IPS-NIHi7 (cell line): Measurements from ENCODE around the gene PLEKHG5.
A peak's percentile ranks its signal among the peaks of the same experiment; 100 is the strongest.

Experiments
- DNase-seq: peaks from one replicate; pipeline ENCODE4 v3.0.0; 2012; ENCODE audit warnings: mixed read lengths; ENCODE audit errors: extremely low spot score

Gene PLEKHG5, protein sequence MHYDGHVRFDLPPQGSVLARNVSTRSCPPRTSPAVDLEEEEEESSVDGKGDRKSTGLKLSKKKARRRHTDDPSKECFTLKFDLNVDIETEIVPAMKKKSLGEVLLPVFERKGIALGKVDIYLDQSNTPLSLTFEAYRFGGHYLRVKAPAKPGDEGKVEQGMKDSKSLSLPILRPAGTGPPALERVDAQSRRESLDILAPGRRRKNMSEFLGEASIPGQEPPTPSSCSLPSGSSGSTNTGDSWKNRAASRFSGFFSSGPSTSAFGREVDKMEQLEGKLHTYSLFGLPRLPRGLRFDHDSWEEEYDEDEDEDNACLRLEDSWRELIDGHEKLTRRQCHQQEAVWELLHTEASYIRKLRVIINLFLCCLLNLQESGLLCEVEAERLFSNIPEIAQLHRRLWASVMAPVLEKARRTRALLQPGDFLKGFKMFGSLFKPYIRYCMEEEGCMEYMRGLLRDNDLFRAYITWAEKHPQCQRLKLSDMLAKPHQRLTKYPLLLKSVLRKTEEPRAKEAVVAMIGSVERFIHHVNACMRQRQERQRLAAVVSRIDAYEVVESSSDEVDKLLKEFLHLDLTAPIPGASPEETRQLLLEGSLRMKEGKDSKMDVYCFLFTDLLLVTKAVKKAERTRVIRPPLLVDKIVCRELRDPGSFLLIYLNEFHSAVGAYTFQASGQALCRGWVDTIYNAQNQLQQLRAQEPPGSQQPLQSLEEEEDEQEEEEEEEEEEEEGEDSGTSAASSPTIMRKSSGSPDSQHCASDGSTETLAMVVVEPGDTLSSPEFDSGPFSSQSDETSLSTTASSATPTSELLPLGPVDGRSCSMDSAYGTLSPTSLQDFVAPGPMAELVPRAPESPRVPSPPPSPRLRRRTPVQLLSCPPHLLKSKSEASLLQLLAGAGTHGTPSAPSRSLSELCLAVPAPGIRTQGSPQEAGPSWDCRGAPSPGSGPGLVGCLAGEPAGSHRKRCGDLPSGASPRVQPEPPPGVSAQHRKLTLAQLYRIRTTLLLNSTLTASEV

DNA sequence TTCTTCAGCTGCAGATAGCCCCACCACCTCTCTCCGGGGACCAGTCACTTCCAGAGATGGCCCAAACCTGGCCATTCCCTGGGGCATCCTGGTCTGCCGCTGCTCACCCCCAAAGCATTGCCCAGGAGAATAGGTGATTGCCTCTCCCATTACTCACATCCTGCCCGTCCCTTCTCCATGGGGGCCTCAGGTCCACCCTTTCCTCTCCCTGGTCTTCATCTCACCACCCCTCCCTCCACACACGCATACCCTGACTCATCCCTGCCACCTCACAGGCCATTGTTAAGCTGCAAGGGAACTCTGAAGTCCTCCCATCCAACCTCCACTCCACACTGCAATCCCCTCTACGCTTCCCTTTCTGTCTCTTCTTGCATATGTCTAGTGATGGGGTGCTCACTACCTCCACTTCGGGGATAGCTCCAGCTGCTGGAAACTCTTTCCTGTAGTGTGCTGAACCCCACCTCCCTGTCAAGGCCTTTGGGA, at the start of gene PLEKHG5:
Gene PLEKHG5 (minus strand): TSS at position 188 of the 483 bp plus-strand sequence. CDS start 14,096 bp downstream, outside the sequence.
- peak; percentile 48 for DNase-seq

DNA sequence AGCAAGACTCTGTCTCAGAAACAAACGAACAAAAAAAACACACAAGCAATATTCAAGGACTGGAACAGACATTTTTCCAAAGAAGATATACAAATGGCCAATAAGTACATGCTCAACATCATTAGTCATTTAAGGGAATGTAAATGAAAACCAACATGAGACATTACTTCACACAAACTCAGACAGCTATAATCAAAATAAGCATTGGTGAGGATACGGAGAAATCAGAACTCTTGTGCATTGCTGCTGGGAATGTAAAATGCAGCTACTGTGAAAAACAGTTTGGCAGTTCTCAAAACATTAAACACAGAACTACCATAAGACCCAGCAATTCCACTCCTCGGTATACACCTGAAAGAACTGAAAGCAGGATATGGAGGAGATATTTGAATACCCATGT, 47.5 kb upstream of the PLEKHG5 start:
- DNase-seq, result no peak

DNA sequence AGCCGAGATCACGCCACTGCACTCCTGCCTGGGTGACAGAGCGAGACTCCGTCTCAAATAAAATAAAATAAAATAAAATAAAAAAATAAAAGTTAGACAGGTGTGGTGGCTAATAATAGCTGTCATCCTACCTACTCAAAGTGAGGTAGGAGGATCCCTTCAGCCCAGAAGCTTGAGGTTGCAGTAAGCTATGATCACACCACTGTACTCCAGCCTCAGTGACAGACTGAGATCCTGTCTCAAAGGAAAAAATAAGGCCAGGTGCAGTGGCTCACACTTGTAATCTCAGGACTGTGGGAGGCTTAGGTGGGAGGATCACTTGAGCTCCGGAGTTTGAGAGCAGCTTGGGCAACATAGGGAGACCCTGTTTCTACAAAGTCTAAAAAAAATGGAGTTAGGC, 44.8 kb upstream of the PLEKHG5 start:
- DNase-seq, result no peak

DNA sequence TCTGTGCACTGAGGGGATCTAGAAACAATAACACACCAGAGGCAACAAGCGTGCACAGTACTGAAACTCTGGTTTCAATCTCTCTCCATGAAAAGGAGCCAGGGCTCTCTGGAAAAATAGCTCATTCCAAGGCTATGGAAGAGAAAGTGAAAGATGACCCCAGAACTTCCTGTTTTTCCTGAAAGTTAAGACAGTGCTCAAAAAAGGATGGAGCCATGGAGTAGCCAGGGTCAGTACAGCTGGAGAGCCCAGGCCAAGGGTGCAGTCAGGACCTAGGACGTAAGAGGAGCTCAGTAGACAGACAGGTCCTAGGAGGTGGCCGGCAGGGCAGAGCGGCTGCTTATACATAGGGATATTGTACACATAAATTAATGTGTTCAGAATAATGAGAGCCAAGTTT, 43.7 kb upstream of the PLEKHG5 start:
- no peak for DNase-seq

DNA sequence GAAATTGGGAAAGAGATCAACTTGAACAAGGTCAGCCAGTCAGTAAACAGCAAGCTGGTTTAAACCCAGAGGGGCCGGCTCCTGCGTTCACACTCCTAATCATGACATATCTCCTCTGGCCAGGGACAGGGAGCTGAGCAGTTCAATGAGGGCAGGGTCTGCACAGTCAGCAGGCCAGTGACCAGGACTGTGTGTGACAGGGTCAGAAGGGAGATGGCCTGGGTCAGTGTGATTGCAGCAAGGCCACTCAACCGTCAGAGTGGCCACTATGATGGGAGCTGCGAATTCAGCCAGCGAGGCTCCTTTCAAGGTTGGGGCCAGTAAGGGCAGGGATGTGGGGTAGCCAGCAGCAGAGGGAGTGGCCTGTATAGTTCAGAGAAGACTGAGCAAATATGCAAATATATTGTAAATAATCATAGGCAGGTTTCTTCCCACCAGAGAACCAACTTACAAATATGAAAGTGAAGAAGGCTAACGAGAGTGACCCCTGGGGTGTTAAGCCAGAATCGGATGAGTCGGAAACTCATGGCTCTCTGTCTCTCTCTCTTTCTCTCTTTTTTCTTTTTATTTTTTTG, 42.9 kb upstream of the PLEKHG5 start:
- DNase-seq, result no peak

DNA sequence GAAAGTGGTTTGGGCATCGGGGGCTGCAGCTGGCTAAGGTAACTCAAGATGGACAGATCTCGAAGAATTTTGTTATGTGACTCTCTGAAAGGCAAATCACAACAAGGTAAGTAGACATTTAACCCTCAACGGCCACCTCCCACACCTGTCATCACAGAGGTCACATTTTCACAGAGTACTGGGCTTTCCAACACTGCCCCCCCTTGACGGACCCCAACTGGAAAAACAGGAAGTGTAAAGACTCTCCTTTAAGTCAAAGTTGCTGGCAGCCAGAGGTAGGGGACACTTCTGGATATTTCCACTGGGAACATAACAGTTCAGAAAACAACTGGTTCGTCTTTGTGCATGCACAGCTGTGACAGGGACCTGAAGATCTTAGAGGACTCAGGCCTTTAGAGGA, 40.5 kb upstream of the PLEKHG5 start:
- no peak for DNase-seq

DNA sequence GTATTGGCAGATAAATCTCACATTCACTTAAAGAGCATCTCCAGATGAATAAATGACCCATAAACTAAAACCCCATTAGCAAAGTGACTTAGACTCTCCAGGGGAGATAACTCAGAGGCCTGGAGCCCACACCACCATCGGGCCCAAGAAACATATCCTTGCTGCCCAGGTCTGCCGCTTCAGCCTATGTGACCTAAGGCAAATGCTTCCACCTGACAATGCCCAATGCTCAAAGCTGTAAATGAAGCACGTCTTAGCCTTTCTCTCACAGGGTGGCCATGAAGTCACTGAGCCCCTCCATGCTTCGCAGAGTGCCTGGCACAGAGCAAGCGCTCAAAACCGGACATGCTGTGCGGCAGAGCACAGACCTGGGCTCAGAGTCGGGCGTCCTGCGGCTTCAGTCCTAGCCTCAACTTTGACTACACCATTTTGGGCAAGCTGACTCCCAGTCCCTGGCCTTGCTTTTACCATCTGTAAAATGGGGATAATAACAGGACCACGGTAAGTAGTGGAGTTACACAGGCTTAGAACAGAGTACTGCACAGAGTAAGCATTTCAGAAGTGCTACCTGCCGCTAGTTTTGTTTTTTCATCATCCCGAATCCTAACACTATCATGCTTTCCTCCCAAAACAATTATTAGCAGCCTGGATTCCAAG, 39.2 kb upstream of the PLEKHG5 start:
- no peak for DNase-seq

DNA sequence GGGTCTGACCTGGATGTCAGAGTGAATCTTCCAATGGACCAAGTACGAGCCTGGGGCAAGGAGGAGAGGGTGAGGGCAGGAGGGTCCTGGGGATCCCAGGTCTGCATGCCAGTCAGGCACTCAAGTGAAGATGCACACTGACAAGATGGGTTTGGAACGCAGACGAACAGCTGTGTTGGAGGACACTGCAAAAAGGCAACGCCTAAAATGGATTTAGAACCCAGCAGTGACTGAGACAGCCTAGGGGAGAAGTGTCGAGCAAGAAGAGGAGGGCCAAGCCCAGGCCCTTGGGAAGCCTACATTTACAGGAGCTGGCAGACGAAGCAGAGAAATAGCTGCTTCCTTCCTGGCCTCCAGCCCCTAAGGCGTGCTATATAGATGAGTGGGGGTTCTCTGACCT, 37.0 kb upstream of the PLEKHG5 start:
- DNase-seq, result no peak

DNA sequence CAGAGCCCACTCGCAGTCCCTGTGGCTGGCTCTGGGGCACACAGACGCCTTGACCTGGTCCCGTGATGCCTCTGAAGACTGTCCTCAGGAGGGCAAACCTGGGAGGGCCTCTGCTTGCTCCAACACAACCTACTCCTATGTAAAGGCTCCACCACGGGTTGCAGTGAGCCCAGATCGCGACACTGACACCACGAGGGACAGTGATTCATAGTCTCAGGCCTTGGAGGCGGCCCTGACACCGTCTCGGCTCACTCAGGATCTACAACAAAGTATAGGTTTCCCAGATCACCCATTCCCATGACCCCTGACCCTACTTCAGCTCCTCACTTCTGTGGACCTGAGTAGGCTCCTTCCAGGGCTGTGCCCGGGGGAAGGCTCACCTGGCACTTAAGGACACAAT, 34.8 kb upstream of the PLEKHG5 start:
- DNase-seq, result no peak

DNA sequence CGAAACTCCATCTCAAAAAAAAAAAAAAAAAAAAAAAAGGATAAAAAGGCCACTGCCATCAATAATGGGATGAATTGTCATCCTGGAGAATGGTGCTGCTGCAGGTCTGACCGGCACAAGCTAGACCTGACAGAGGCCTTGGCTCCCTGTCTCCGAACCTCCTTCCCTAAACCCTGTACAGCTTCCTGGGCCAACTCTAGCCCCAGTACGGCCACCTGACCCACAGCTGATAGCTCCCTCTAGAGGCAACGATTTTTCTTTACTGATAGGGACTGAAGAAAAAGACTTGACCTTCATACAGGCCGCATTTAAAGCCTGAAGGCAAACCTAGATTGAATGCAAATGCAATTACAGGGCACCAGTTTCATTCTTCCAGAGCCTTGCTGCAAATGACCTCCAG, 32.1 kb upstream of the PLEKHG5 start:
- peak; percentile 90 for DNase-seq

DNA sequence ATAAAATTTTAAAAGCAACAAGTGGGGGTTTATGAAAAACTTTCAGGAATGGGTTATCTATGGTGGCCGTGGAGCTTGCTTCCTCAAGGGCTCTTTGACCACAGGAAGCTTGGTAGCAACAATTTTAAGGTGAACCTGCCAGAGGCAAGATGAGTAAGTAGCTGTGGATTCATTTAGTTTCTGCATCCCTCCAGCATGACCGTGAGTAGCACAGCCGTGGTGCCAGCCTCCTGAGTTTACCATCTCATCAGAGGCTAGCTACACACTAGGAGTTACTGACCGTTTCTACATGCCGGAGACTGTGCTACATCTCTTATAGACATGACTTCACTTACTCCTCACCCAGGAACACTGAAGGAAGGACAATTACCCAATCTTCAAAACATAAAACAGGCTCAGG, 30.1 kb upstream of the PLEKHG5 start:
- no peak for DNase-seq

DNA sequence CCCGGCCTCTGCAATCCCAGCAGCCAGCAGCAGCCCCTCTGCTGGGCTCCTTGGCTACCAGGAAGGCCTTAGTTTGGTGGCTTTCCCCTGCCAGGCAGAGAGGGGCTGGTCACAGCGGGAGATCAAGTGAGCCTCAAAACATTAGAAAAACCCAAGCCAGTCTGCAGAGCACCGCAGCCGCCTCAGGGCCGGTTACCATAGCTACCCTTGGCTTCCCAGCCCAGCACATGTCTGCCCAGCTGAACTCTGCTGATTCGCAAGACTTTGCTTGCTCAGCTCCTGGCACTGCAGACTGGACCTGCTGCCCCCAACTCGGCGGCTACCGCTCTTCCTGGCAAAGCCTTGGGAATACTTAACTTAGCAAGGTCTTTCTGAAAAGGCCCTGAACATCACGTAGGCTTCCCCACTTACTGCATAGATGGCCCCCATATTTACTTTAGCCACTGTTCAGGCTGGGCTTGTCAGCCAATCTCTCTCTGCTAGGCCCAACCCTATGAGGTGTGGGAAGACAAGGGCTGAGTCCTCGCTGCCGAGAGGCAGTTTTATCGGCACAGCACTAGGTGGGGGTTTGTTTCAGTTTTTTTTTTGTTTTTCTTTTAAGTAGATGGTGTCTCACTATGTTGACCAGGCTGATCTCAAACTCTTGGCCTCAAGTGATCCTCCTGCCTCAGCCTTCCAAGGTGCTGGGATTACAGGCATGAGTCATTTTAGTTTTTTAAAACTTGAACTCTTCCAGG, 28.6 kb upstream of the PLEKHG5 start:
- DNase-seq, result peak; percentile 89

DNA sequence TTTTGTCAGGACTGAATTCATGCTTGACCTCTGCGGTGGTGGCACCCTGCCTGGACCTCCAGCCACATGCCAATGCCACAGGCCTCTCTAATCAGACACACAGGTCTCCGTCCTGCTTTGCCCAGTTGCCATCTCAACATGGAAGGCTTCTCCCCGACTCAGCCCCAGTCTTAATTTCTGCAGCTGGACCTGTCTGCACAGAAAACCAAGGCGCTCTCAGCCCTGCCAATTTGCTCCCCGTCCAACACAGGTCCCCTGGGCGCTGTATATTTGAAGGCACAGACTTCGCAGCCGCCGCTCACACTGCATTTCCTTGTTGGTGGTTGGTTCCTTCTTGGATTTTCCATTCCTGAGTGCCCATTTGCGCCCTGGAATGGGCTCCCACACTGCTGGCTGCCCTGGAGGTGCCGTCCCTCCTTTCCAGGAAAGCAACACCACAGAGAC, 28.0 kb upstream of the PLEKHG5 start:
- no peak for DNase-seq

DNA sequence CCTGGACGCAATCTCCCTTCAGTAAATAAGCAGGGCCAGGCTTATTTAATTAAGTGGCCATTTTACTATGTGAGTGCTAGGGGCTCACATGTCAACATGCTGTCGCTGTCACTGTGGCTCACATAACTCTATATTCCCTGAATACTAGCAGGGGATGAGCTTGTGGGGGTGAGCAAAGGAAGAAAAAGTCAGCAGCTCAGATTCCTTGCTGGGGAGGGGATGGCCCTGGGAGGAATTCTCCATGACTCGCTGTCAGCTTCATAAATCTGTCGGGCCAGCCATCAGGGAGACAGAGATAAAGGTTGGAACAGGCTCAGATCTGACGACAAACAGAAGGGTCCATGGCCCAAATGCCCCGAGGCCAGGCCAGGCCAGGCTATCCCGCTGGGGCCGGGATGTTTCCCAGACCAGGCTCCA, 26.0 kb upstream of the PLEKHG5 start:
- no peak for DNase-seq

DNA sequence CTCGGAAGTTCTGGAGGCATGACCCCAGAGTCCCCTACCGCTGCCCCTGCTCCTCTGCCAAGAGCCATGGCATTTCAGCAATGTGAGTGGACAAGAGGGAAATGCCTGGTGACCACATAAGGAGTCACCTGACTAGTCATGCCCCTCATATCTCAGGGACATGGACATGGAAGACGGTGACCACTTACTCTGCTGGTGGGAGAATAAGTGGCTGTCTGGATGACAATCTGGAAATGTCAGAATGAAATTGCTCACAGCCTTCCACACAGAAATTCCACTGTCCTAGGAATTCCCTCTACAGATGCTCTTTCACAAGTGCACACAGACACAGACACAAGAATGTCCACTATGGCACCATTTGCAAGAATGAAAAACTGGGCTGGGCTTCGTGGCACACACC, 24.3 kb upstream of the PLEKHG5 start:
- no peak for DNase-seq

DNA sequence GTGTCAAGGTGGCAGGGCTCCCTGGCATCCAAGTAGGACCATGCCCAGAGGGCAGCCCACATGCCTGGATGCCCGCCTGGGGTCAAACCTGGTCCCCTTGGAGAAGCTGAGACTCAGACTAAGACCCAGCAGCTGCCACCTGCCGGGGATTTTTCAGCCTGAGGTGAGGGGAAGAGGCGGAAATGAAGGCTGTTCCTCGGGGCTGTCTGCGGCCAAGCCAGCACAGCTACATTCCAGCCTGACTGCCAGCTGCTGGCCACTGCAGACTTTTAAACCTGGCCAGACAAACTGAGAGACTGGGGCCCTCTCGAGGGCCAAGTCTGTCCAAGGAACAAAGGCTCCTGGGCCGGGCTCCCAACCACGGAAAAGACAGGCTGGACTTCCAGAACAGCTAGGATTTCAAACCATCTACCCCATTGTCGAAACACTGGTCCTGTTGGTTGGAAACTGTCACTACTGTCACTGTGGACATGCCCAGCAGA, 21.9 kb upstream of the PLEKHG5 start:
- no peak for DNase-seq

DNA sequence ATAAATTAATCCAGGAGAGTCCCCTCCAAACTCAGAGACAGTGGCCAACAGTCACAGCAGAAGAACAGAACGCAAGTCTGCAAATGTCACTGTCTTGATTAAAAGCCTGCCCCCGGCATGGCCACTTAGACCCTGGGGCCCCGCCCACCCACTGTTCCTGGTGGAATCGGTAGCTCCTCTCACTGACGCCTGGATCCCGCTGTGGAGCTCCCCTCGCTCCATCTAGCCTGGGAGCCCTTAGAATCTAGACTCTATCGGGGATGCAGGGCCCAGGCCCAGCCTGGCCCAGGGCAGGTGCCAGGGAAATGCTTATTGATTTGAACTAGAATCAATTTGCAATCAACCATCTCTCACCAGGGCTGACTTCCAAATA, 21.4 kb upstream of the PLEKHG5 start:
- no peak for DNase-seq

DNA sequence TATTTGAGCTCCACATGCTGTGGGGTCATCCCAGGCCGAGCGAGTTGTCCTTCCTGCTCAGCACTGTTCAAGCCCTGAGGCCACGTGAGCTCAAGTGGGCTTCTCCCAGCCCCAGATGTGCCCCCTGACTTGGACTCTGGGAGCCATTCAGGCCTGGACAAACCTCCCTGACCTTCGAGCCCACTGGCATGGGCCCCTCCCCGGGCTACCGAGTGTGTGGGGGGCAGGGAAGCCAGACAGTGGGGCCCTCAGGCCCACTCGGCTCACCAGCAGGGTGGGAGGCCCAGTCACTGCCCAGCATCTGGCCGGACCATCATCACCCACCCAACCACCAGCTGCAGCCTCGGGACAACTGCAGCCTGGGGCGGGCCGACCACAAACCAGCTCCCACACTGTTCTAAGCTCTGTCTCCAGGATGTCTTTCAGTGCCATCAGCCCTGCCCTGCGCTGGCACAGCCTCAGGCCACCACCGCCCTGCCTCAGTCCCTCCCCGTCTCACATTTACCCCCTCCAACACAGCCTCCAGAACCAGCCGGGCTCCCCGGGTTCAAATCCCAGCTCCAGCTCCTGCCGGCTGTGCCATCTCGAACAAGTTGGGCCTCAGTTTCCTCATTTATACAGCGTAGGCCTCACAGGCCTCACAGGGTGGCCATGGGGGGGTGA, 20.9 kb upstream of the PLEKHG5 start:
- no peak for DNase-seq

DNA sequence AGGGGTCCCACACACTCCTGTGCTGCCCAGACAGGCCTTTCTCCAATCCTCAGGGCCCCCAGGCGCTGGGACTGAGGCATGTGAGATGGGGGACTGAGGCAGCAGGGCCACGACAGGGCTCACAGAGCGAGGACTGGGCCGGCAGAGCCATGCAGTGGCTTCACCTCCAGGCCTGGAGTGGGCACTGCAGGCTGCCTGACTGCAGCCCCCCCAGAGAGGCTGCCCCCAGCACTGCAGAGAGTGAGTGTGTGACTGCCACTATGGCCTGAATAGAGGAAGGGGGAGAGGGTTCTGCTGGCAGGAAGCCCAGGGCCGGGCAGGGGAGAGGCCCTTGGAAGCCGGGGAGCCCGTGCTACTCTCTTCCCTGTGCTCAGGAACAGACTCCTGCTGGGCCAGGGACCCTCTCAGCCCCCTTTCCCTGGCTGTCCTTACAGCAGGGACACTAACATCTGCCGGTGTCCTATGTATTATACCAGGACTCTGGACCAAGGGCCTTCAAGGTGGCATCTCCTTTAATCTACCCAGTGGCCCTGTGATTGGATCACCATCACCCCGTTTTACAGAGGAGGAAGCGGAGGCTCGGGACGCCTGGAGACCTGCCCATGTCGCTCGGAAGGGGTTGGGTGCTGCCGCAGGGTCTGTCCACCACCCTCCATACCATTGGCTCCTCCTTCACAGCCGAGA, 20.2 kb upstream of the PLEKHG5 start:
- no peak for DNase-seq

DNA sequence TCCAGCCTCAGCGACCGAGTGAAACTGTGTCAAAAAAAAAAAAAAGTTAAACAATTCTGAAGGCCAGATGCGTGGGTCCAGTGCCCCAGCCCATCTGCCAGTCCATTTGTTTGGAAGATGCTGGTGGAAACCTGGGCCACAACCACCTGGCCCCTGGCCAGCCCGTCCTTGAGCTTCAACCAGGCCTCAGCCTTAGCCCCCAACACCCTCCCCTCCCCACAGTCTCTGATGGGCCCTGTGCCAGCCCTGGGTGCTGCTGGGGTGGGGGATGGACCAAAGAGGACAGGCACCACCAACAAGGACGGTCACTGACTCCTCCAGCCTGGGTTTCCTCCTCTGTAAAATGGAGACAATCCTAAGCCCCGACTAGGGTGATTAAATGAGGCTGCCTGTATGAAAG, 19.6 kb upstream of the PLEKHG5 start:
- no peak for DNase-seq
